Thoracic aorta (tissue), 2 donors: ENCODE measurements around the gene EHMT1. TPM values are rescaled to one million over a fixed set of nuclear protein-coding genes. Genes with fewer than 3 reads are reported as not detected.
A peak's percentile ranks its signal among the peaks of the same experiment; 100 is the strongest.

Experiments used
- ATAC-seq: fragments of 150-250 bp; one replicate; pipeline ENCODE4 v1.8.0; 2017; ENCODE audit warnings: low read depth; ENCODE audit not compliant: insufficient number of reproducible peaks, low FRiP score
- DNase-seq: peaks from one replicate; pipeline ENCODE4 v3.0.0-alpha.2; 2020; ENCODE audit warnings: low spot score
- H3K27ac ChIP-seq, 2 donors: fragments of 200-600 bp; sonication (generic); 1 replicate in 1 of 2; 2 replicates in 1 of 2; pipeline ENCODE4 v1.5.1; 2016; ENCODE audit warnings: mild to moderate bottlenecking in 2 of 2, moderate library complexity in 2 of 2
- H3K27me3 ChIP-seq: fragments of 200-600 bp; sonication (generic); replicated peaks from 2 replicates; pipeline ENCODE4 v1.6.0; 2016; ENCODE audit warnings: mild to moderate bottlenecking; ENCODE audit not compliant: insufficient read depth
- H3K36me3 ChIP-seq: fragments of 200-600 bp; sonication (generic); one replicate; pipeline ENCODE4 v1.5.1; 2016
- H3K4me1 ChIP-seq, 2 donors: fragments of 200-600 bp; sonication (generic); 1 replicate in 1 of 2; 2 replicates in 1 of 2; pipeline versions ENCODE4 v1.5.1 to v1.6.0; 2016; ENCODE audit warnings: low read depth in 2 of 2, mild to moderate bottlenecking in 1 of 2; ENCODE audit not compliant: control insufficient read depth in 1 of 2
- H3K4me3 ChIP-seq: fragments of 200-600 bp; sonication (generic); 2 replicates; pipeline ENCODE4 v1.5.1; 2016; ENCODE audit warnings: mild to moderate bottlenecking
- H3K9me3 ChIP-seq: fragments of 200-600 bp; sonication (generic); 2 replicates; pipeline ENCODE4 v1.5.1; 2016
- CTCF ChIP-seq: fragments of 200-600 bp; sonication (generic); IDR thresholded peaks from one replicate; pipeline ENCODE4 v1.5.1; 2019; ENCODE audit warnings: antibody characterized with exemption
- total RNA-seq, 2 donors: library from RNA; depleted of rRNA; stranded (reverse); fragments of >200 nt; gene quantifications; one replicate each; pipeline versions ENCODE4 v1.1.0 to v1.2.3, GENCODE V29; 2016

The EHMT1 gene
- total RNA-seq: 100 to 1,000 TPM in 1 of 2 donors, 10 to 100 TPM in 1; 67.6 to 150 TPM

- Histone ChIP-seq H3K9me3 (no peaks in the 10 kb centered on the region), H3K36me3 (peaks cover 18% of the 10 kb centered on the region), H3K27me3 (no peaks in the 10 kb centered on the region), H3K27ac (peak within 1 kb of the TSS; percentile 92 to 93), H3K4me3 (peak within 1 kb of the TSS; percentile 99), H3K4me1 (peaks cover 30 to 39% of the 10 kb centered on the region in 2 donors)
- ATAC-seq: peak; percentile 92
- no peak for TF ChIP-seq CTCF
- peak; percentile 17 for DNase-seq
Measured at GRCh38 chr9:137618105-137619067, at the start of gene EHMT1. Gene EHMT1 (plus strand): TSS chr9:137619005. CDS start chr9:137619029, 24 bp downstream.

- H3K4me3 ChIP-seq: no peak overlapping the region
- DNase-seq (no peak), ATAC-seq (no peak)
- peaks cover 19% of the 10 kb centered on the region for H3K36me3 ChIP-seq
- H3K27ac ChIP-seq: no peak overlapping the region
- H3K27me3 ChIP-seq: no peaks in the 10 kb centered on the region
- no peaks in the 10 kb centered on the region for H3K9me3 ChIP-seq
- TF ChIP-seq CTCF: no peak
- no peaks in the 10 kb centered on the region for H3K4me1 ChIP-seq
Measured at GRCh38 chr9:137569609-137570203, 49.1 kb upstream of the EHMT1 start.

- no peak for TF ChIP-seq CTCF
- H3K36me3 ChIP-seq: peaks cover 23% of the 10 kb centered on the region
- no peaks in the 10 kb centered on the region for H3K4me1 ChIP-seq
- no peak overlapping the region for H3K4me3 ChIP-seq
- H3K9me3 ChIP-seq: no peaks in the 10 kb centered on the region
- no peak overlapping the region for H3K27ac ChIP-seq
- no peaks in the 10 kb centered on the region for H3K27me3 ChIP-seq
- DNase-seq (no peak), ATAC-seq (no peak)
Measured at GRCh38 chr9:137570566-137570965, 48.2 kb upstream of the EHMT1 start.

- ATAC-seq: no peak
- DNase-seq: no peak
- H3K36me3 ChIP-seq: peaks cover 28% of the 10 kb centered on the region
- peaks cover 11 to 18% of the 10 kb centered on the region in 2 donors for H3K4me1 ChIP-seq
- no peak for TF ChIP-seq CTCF
- H3K27ac ChIP-seq: no peak overlapping the region
- no peak overlapping the region for H3K4me3 ChIP-seq
- H3K27me3 ChIP-seq: no peaks in the 10 kb centered on the region
- no peaks in the 10 kb centered on the region for H3K9me3 ChIP-seq
Measured at GRCh38 chr9:137574192-137574591, 44.6 kb upstream of the EHMT1 start.

GRCh38 chr9:137575364-137575715 lies 43.5 kb upstream of the EHMT1 start:
- TF ChIP-seq CTCF: no peak
- Histone ChIP-seq H3K9me3 (no peaks in the 10 kb centered on the region), H3K36me3 (peaks cover 28% of the 10 kb centered on the region), H3K27ac (no peak overlapping the region), H3K4me3 (no peak overlapping the region), H3K27me3 (no peaks in the 10 kb centered on the region), H3K4me1 (peaks cover 11 to 26% of the 10 kb centered on the region in 2 donors)
- no peak for ATAC-seq
- no peak for DNase-seq
